Gastrocnemius medialis (tissue), 4 donors: ENCODE data around the gene LYSMD4.

Experiments
- CTCF ChIP-seq, 5 experiments: fragments of 450-650 bp in 3 of 5; fragments of 200-600 bp in 2 of 5; sonication (generic) in 2 of 5; IDR thresholded peaks in 4 of 5; conservative IDR thresholded peaks in 1 of 5; 1 replicate in 4 of 5; 2 replicates in 1 of 5; pipeline ENCODE4 v1.5.1; 2016 to 2019; ENCODE audit warnings: antibody characterized with exemption in 5 of 5, mild to moderate bottlenecking in 3 of 5, moderate library complexity in 3 of 5
- POLR2A ChIP-seq, 2 donors: fragments of 450-650 bp; IDR thresholded peaks; one replicate each; pipeline ENCODE4 v1.6.1; 2017; ENCODE audit warnings: antibody characterized with exemption in 2 of 2, mild to moderate bottlenecking in 2 of 2, moderate library complexity in 2 of 2

DNA sequence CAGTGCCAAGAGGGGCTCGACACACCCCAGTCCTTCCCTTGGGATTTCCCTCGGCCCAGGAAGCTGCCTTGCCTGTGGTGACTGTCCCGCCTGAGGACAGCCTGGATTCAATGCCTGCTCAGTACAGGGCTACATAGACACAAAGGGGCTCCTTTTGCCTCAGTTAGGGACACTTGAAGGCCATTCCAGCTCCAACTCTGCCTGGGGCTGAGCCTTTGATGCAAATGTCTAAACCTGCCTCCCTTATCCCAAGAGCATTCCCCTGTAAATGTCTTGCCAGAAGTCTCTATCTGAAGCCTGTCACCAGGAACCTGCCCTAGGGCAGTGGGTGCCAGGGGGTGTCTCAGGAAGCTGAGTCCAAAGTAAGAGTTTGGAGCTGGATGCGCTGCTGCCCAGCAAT, 19.3 kb upstream of the LYSMD4 start:
- TF ChIP-seq POLR2A (IDR thresholded peaks at IDR 0.05) (no peak), CTCF (IDR thresholded peaks at IDR 0.05 in 4 of 5, conservative IDR thresholded peaks at IDR 0.05 in 1 of 5) (no peak)
